ENCODE data around the gene SUPT6H.

The SUPT6H gene
- 185 to 311 (median 242) reads per million in 9 experiments for total RNA-seq

- Mint-ChIP-seq H3K9me3 (no peaks in the 10 kb centered on the region), H3K4me1 (ENCODE audit: low read depth in 2 of 2) (peaks cover 40 to 55% of the 10 kb centered on the region in 2 donors), H3K4me3 (peak within 1 kb of the TSS; percentile 97 to 98), H3K27me3 (no peaks in the 10 kb centered on the region), H3K36me3 (ENCODE audit: insufficient read depth) (peaks cover 59% of the 10 kb centered on the region), H3K27ac (peak within 1 kb of the TSS; percentile 99)
- DNase-seq (peak; percentile 93 to 97 (median 94)), ATAC-seq (replicated peaks) (peak; percentile 87)
Measured at GRCh38 chr17:28661635-28662526, at the start of gene SUPT6H, which contains the start of gene SDF2. TSS of gene SUPT6H (plus strand) at chr17:28662205. CDS start at chr17:28673402, 11,197 bp downstream. TSS of gene SDF2 (minus strand) at chr17:28661906. CDS start at chr17:28661876, 30 bp downstream.

- Mint-ChIP-seq H3K27ac (peak overlapping the region in 1 of 2 donors; percentile 74), H3K9me3 (no peaks in the 10 kb centered on the region), H3K4me3 (no peak overlapping the region), H3K36me3 (ENCODE audit: insufficient read depth) (peaks cover 31% of the 10 kb centered on the region), H3K4me1 (ENCODE audit: low read depth in 2 of 2) (peaks cover 5 to 9% of the 10 kb centered on the region in 2 donors), H3K27me3 (no peaks in the 10 kb centered on the region)
- DNase-seq, result no peak
- ATAC-seq (replicated peaks), result no peak
Measured at GRCh38 chr17:28612531-28612930, 49.5 kb upstream of the SUPT6H start.

- ATAC-seq (replicated peaks), result peak; percentile 42
- Mint-ChIP-seq H3K4me1 (ENCODE audit: low read depth in 2 of 2) (peaks cover 5 to 9% of the 10 kb centered on the region in 2 donors), H3K36me3 (ENCODE audit: insufficient read depth) (peaks cover 38% of the 10 kb centered on the region), H3K4me3 (no peak overlapping the region), H3K27me3 (no peaks in the 10 kb centered on the region), H3K9me3 (no peaks in the 10 kb centered on the region), H3K27ac (peak overlapping the region in 1 of 2 donors; percentile 74)
- peak; percentile 23 to 42 (median 35) for DNase-seq
Measured at GRCh38 chr17:28612936-28613872, 48.8 kb upstream of the SUPT6H start.

- Mint-ChIP-seq H3K27ac (peak within 1 kb of the TSS; percentile 19 to 74), H3K36me3 (ENCODE audit: insufficient read depth) (peaks cover 43% of the 10 kb centered on the region)
- ATAC-seq (replicated peaks), result no peak
Measured at GRCh38 chr17:28613931-28614381, 48.0 kb upstream of the SUPT6H start, which contains the start of gene RSKR. TSS of gene RSKR (minus strand) at chr17:28614185. CDS start at chr17:28614161, 24 bp downstream.

GRCh38 chr17:28615260-28615940 lies 46.6 kb upstream of the SUPT6H start:
- no peaks in the 10 kb centered on the region for H3K9me3 Mint-ChIP-seq
- H3K27ac Mint-ChIP-seq, result no peak overlapping the region
- H3K27me3 Mint-ChIP-seq, result no peaks in the 10 kb centered on the region
- no peak overlapping the region for H3K4me3 Mint-ChIP-seq
- DNase-seq (no peak), ATAC-seq (replicated peaks) (no peak)
- peaks cover 54% of the 10 kb centered on the region for H3K36me3 Mint-ChIP-seq (ENCODE audit: insufficient read depth)
- H3K4me1 Mint-ChIP-seq (ENCODE audit: low read depth in 2 of 2), result peaks cover 5 to 9% of the 10 kb centered on the region in 2 donors

More at GRCh38 chr17:28613931-28614381, 48.0 kb upstream of the SUPT6H start, which contains the start of gene RSKR:
- no peaks in the 10 kb centered on the region for H3K27me3 Mint-ChIP-seq
- H3K4me3 Mint-ChIP-seq, result no peak within 1 kb of the TSS
- peaks cover 5 to 9% of the 10 kb centered on the region in 2 donors for H3K4me1 Mint-ChIP-seq (ENCODE audit: low read depth in 2 of 2)
- H3K9me3 Mint-ChIP-seq, result no peaks in the 10 kb centered on the region
- DNase-seq, result no peak

- Mint-ChIP-seq H3K27me3 (no peaks in the 10 kb centered on the region), H3K9me3 (no peaks in the 10 kb centered on the region), H3K36me3 (ENCODE audit: insufficient read depth) (peaks cover 63% of the 10 kb centered on the region), H3K4me3 (no peak overlapping the region), H3K4me1 (ENCODE audit: low read depth in 2 of 2) (peaks cover 5 to 9% of the 10 kb centered on the region in 2 donors), H3K27ac (peak overlapping the region in 1 of 2 donors; percentile 29)
- ATAC-seq (replicated peaks) (no peak), DNase-seq (no peak)
Measured at GRCh38 chr17:28616281-28616680, 45.7 kb upstream of the SUPT6H start.

GRCh38 chr17:28618464-28618863 lies 43.5 kb upstream of the SUPT6H start:
- H3K27me3 Mint-ChIP-seq, result no peaks in the 10 kb centered on the region
- peak overlapping the region in 1 of 2 donors; percentile 60 for H3K27ac Mint-ChIP-seq
- H3K9me3 Mint-ChIP-seq, result no peaks in the 10 kb centered on the region
- DNase-seq (no peak), ATAC-seq (replicated peaks) (no peak)
- H3K4me3 Mint-ChIP-seq, result no peak overlapping the region
- peaks cover 4 to 5% of the 10 kb centered on the region in 2 donors for H3K4me1 Mint-ChIP-seq (ENCODE audit: low read depth in 2 of 2)
- H3K36me3 Mint-ChIP-seq (ENCODE audit: insufficient read depth), result peaks cover 85% of the 10 kb centered on the region

- no peaks in the 10 kb centered on the region for H3K9me3 Mint-ChIP-seq
- DNase-seq, result no peak
- ATAC-seq (replicated peaks), result no peak
- H3K27me3 Mint-ChIP-seq, result no peaks in the 10 kb centered on the region
- peaks cover 84% of the 10 kb centered on the region for H3K36me3 Mint-ChIP-seq (ENCODE audit: insufficient read depth)
- peaks cover 0 to 3% of the 10 kb centered on the region in 2 donors for H3K4me1 Mint-ChIP-seq (ENCODE audit: low read depth in 2 of 2)
- H3K4me3 Mint-ChIP-seq, result no peak overlapping the region
- no peak overlapping the region for H3K27ac Mint-ChIP-seq
Measured at GRCh38 chr17:28620010-28620409, 42.0 kb upstream of the SUPT6H start.

- H3K9me3 Mint-ChIP-seq, result no peaks in the 10 kb centered on the region
- H3K4me1 Mint-ChIP-seq (ENCODE audit: low read depth in 2 of 2), result peaks cover 0 to 9% of the 10 kb centered on the region in 2 donors
- H3K27ac Mint-ChIP-seq, result no peak overlapping the region
- ATAC-seq (replicated peaks) (no peak), DNase-seq (no peak)
- H3K4me3 Mint-ChIP-seq, result no peak overlapping the region
- H3K36me3 Mint-ChIP-seq (ENCODE audit: insufficient read depth), result peaks cover 76% of the 10 kb centered on the region
- no peaks in the 10 kb centered on the region for H3K27me3 Mint-ChIP-seq
Measured at GRCh38 chr17:28622186-28622585, 39.8 kb upstream of the SUPT6H start.

GRCh38 chr17:28623696-28624095 lies 38.3 kb upstream of the SUPT6H start:
- H3K36me3 Mint-ChIP-seq (ENCODE audit: insufficient read depth), result peaks cover 75% of the 10 kb centered on the region
- no peak overlapping the region for H3K27ac Mint-ChIP-seq
- H3K9me3 Mint-ChIP-seq, result no peaks in the 10 kb centered on the region
- ATAC-seq (replicated peaks) (no peak), DNase-seq (no peak)
- H3K4me1 Mint-ChIP-seq (ENCODE audit: low read depth in 2 of 2), result peaks cover 0 to 15% of the 10 kb centered on the region in 2 donors
- no peak overlapping the region for H3K4me3 Mint-ChIP-seq
- no peaks in the 10 kb centered on the region for H3K27me3 Mint-ChIP-seq

- ATAC-seq (replicated peaks), result no peak
- no peaks in the 10 kb centered on the region for H3K9me3 Mint-ChIP-seq
- peaks cover 74% of the 10 kb centered on the region for H3K36me3 Mint-ChIP-seq (ENCODE audit: insufficient read depth)
- H3K4me1 Mint-ChIP-seq (ENCODE audit: low read depth in 2 of 2), result peaks cover 0 to 15% of the 10 kb centered on the region in 2 donors
- no peak for DNase-seq
- no peak overlapping the region for H3K27ac Mint-ChIP-seq
- H3K27me3 Mint-ChIP-seq, result no peaks in the 10 kb centered on the region
- no peak overlapping the region for H3K4me3 Mint-ChIP-seq
Measured at GRCh38 chr17:28624148-28624547, 37.9 kb upstream of the SUPT6H start.

GRCh38 chr17:28626818-28627217 lies 35.2 kb upstream of the SUPT6H start:
- peaks cover 74% of the 10 kb centered on the region for H3K36me3 Mint-ChIP-seq (ENCODE audit: insufficient read depth)
- DNase-seq (no peak), ATAC-seq (replicated peaks) (no peak)
- no peaks in the 10 kb centered on the region for H3K9me3 Mint-ChIP-seq
- H3K27ac Mint-ChIP-seq, result peak overlapping the region in 1 of 2 donors; percentile 16
- H3K4me3 Mint-ChIP-seq, result no peak overlapping the region
- peaks cover 0 to 15% of the 10 kb centered on the region in 2 donors for H3K4me1 Mint-ChIP-seq (ENCODE audit: low read depth in 2 of 2)
- H3K27me3 Mint-ChIP-seq, result no peaks in the 10 kb centered on the region

All from effector memory CD8-positive, alpha-beta T cell (primary cell).